H1 (cell line): ENCODE results near the gene SFXN2.

Experiments
- CTCF ChIP-seq, 3 experiments: IDR thresholded peaks; 1 replicate in 2 of 3; 2 replicates in 1 of 3; pipeline versions ENCODE4 v1.5.1 to v1.6.1; 2011; ENCODE audit warnings: low read length in 3 of 3, mild to moderate bottlenecking in 3 of 3, inconsistent platforms in 2 of 3, low read depth in 1 of 3, moderate library complexity in 1 of 3; ENCODE audit not compliant: insufficient read depth in 1 of 3; ENCODE audit errors: control extremely low read depth in 1 of 3
- EGR1 ChIP-seq: IDR thresholded peaks from 2 replicates; pipeline ENCODE4 v1.6.1; 2011; ENCODE audit warnings: low read depth, low read length, borderline replicate concordance
- JUND ChIP-seq: IDR thresholded peaks from 2 replicates; pipeline ENCODE4 v1.6.1; 2011; ENCODE audit warnings: mild to moderate bottlenecking, improper control_type of control experiment, low read length
- PHF8 ChIP-seq: fragments of 200-600 bp; sonication (generic); conservative IDR thresholded peaks from 2 replicates; pipeline ENCODE4 v1.7.1; 2012; ENCODE audit warnings: low read depth, mild to moderate bottlenecking, inconsistent platforms, low read length, moderate library complexity
- POLR2A ChIP-seq, 2 experiments: IDR thresholded peaks; 1 replicate in 1 of 2; 2 replicates in 1 of 2; pipeline ENCODE4 v1.6.1; 2011; ENCODE audit warnings: low read depth in 2 of 2, low read length in 2 of 2, mild to moderate bottlenecking in 2 of 2; ENCODE audit errors: control extremely low read depth in 1 of 2
- RAD21 ChIP-seq, 2 experiments: IDR thresholded peaks in 1 of 2; conservative IDR thresholded peaks in 1 of 2; 2 replicates each; pipeline ENCODE4 v1.6.1; 2011; ENCODE audit warnings: low read depth in 2 of 2, low read length in 2 of 2, improper control_type of control experiment in 1 of 2, inconsistent platforms in 1 of 2, mild to moderate bottlenecking in 1 of 2, moderate library complexity in 1 of 2
- SP2 ChIP-seq: IDR thresholded peaks from 2 replicates; pipeline ENCODE4 v1.6.1; 2012; ENCODE audit warnings: mild to moderate bottlenecking, low read length, inconsistent platforms
- SUZ12 ChIP-seq: fragments of 200-600 bp; sonication (generic); IDR thresholded peaks from 2 replicates; pipeline ENCODE4 v1.6.1; 2012; ENCODE audit warnings: mild to moderate bottlenecking, inconsistent platforms, low read length, moderate library complexity, mixed read lengths
- TEAD4 ChIP-seq: IDR thresholded peaks from 2 replicates; pipeline ENCODE4 v1.6.1; 2012; ENCODE audit warnings: low read depth, low read length, inconsistent platforms, mixed read lengths
- USF2 ChIP-seq: IDR thresholded peaks from 2 replicates; pipeline ENCODE4 v1.6.1; 2011; ENCODE audit warnings: low read length, improper control_type of control experiment
- YY1 ChIP-seq: IDR thresholded peaks from 2 replicates; pipeline ENCODE4 v1.6.1; 2011; ENCODE audit warnings: low read depth, mild to moderate bottlenecking, low read length
- ZNF274 ChIP-seq: IDR thresholded peaks from 2 replicates; pipeline ENCODE4 v1.7.0; 2012; ENCODE audit warnings: low read length, borderline replicate concordance; ENCODE audit errors: extremely low read depth

DNA sequence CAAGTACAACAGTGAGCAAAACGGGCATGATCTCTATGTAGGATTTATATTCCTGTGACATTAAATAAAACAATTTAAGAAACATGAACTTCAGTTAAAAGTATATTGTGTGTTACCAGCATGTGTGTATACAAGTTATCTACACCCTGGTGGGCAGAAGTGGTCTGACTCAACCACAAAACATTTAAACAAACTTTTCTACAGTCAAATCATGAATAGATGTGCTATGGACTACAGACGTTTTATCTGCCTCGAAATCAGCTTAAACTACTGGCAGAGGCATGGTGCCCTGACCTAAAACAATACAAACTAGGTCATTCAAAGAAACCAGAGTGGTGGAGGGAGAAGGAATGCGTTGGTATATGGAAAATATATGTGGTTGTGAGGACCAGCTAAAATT lies 3.8 kb upstream of the SFXN2 start:
- TF ChIP-seq EGR1 (no peak), PHF8 (no peak), SUZ12 (no peak), USF2 (no peak), CTCF (IDR thresholded peaks at IDR 0.05; ENCODE audit: control extremely low read depth in 1 of 3, insufficient read depth in 1 of 3, low read depth in 1 of 3, low read length in 3 of 3) (no peak), POLR2A (IDR thresholded peaks at IDR 0.05; ENCODE audit: control extremely low read depth in 1 of 2, low read depth in 2 of 2, low read length in 2 of 2) (no peak), SP2 (no peak), JUND (no peak), YY1 (no peak), TEAD4 (no peak), ZNF274 (no peak), RAD21 (IDR thresholded peaks at IDR 0.05 in 1 of 2, conservative IDR thresholded peaks at IDR 0.05 in 1 of 2; ENCODE audit: low read depth in 2 of 2, low read length in 2 of 2) (no peak)
